Natural killer cell treated with Interleukin-12 subunit alpha and Interleukin-12 subunit beta and Interleukin-15 and Interleukin-18, amount 100 ng/mL, for 72 hours (primary cell): Measurements from ENCODE around the gene NUP133. TPM values are rescaled to one million over a fixed set of nuclear protein-coding genes. Genes with fewer than 3 reads are reported as not detected.
A peak's percentile ranks its signal among the peaks of the same experiment; 100 is the strongest.
"Not testable (repeated sequence)": the region's sequence is repeated elsewhere in the genome, so short reads cannot be mapped to it uniquely, and the experiment has no call there.

Experiments
- ATAC-seq, 2 donors: fragments of 150-1000 bp; cut with Tn5 transposase in 1 of 2; sonication (Bioruptor Pico), chemical (Tn5 transposase) in 1 of 2; 2 replicates each; pipeline ENCODE4 v1.10.0; 2021
- DNase-seq: peaks from one replicate; pipeline ENCODE4 v3.0.0; 2022; ENCODE audit warnings: low spot score
- H3K27ac Mint-ChIP-seq, 2 donors: 1 replicate in 1 of 2; 2 replicates in 1 of 2; pipeline ENCODE4 v1.8.0; 2022; ENCODE audit warnings: mixed read lengths in 2 of 2, mild to moderate bottlenecking in 1 of 2, moderate library complexity in 1 of 2
- H3K27me3 Mint-ChIP-seq, 2 donors: 1 replicate in 1 of 2; 2 replicates in 1 of 2; pipeline ENCODE4 v1.8.0; 2022; ENCODE audit warnings: mixed read lengths in 2 of 2
- H3K36me3 Mint-ChIP-seq: one replicate; pipeline ENCODE4 v1.8.0; 2022; ENCODE audit warnings: mixed read lengths
- H3K4me1 Mint-ChIP-seq, 2 donors: 1 replicate in 1 of 2; 2 replicates in 1 of 2; pipeline ENCODE4 v1.8.0; 2022; ENCODE audit warnings: low read depth in 2 of 2, mixed read lengths in 2 of 2, mild to moderate bottlenecking in 1 of 2
- H3K4me3 Mint-ChIP-seq: one replicate; pipeline ENCODE4 v1.8.0; 2022; ENCODE audit warnings: mixed read lengths
- H3K9me3 Mint-ChIP-seq: 2 replicates; pipeline ENCODE4 v1.8.0; 2022; ENCODE audit warnings: mixed read lengths
- total RNA-seq, 2 donors: library from RNA; stranded (reverse); gene quantifications; one replicate each; pipeline ENCODE4 v1.2.3, GENCODE V29; 2022

NUP133 gene
- total RNA-seq, 2 donors from 2014 or later: 41.4 to 47.9 TPM

GRCh38 chr1:229433364-229434004, 74.7 kb downstream of the NUP133 start:
- Mint-ChIP-seq H3K27ac (no peak overlapping the region), H3K4me1 (peaks cover 9 to 10% of the 10 kb centered on the region in 2 donors), H3K9me3 (no peaks in the 10 kb centered on the region), H3K36me3 (peaks cover 6% of the 10 kb centered on the region), H3K4me3 (no peak overlapping the region), H3K27me3 (peaks cover 29 to 49% of the 10 kb centered on the region in 2 donors)
- DNase-seq: no peak
- no peak for ATAC-seq

GRCh38 chr1:229432905-229433304, 75.2 kb downstream of the NUP133 start:
- ATAC-seq: no peak
- Mint-ChIP-seq H3K4me3 (no peak overlapping the region), H3K27me3 (peaks cover 35 to 55% of the 10 kb centered on the region in 2 donors), H3K4me1 (peaks cover 9 to 10% of the 10 kb centered on the region in 2 donors), H3K27ac (no peak overlapping the region), H3K9me3 (no peaks in the 10 kb centered on the region), H3K36me3 (peaks cover 6% of the 10 kb centered on the region)
- no peak for DNase-seq

- H3K4me1 Mint-ChIP-seq: peaks cover 9 to 10% of the 10 kb centered on the region in 2 donors
- H3K9me3 Mint-ChIP-seq: no peaks in the 10 kb centered on the region
- peaks cover 35 to 57% of the 10 kb centered on the region in 2 donors for H3K27me3 Mint-ChIP-seq
- H3K36me3 Mint-ChIP-seq: peaks cover 6% of the 10 kb centered on the region
- no peak overlapping the region for H3K27ac Mint-ChIP-seq
- H3K4me3 Mint-ChIP-seq: no peak overlapping the region
- no peak for DNase-seq
- no peak for ATAC-seq
Observed at GRCh38 chr1:229432116-229432461, 76.1 kb downstream of the NUP133 start.

- H3K27ac Mint-ChIP-seq: no peak overlapping the region
- no peaks in the 10 kb centered on the region for H3K9me3 Mint-ChIP-seq
- no peak for ATAC-seq
- DNase-seq: no peak
- peaks cover 9 to 10% of the 10 kb centered on the region in 2 donors for H3K4me1 Mint-ChIP-seq
- H3K27me3 Mint-ChIP-seq: peaks cover 39 to 58% of the 10 kb centered on the region in 2 donors
- peaks cover 6% of the 10 kb centered on the region for H3K36me3 Mint-ChIP-seq
- peak overlapping the region; percentile 59 for H3K4me3 Mint-ChIP-seq
Observed at GRCh38 chr1:229431284-229432115, 76.6 kb downstream of the NUP133 start.

- Mint-ChIP-seq H3K4me3 (peak overlapping the region; percentile 59), H3K4me1 (peaks cover 9 to 10% of the 10 kb centered on the region in 2 donors), H3K36me3 (peaks cover 6% of the 10 kb centered on the region), H3K9me3 (no peaks in the 10 kb centered on the region), H3K27me3 (peaks cover 42 to 56% of the 10 kb centered on the region in 2 donors), H3K27ac (no peak overlapping the region)
- no peak for DNase-seq
- peak in 1 of 2 donors; percentile 52 for ATAC-seq
Observed at GRCh38 chr1:229430761-229431283, 77.3 kb downstream of the NUP133 start.

- H3K27ac Mint-ChIP-seq: no peak overlapping the region
- peaks cover 11% of the 10 kb centered on the region for H3K36me3 Mint-ChIP-seq
- H3K27me3 Mint-ChIP-seq: peaks cover 46 to 62% of the 10 kb centered on the region in 2 donors
- H3K4me1 Mint-ChIP-seq: peaks cover 9 to 10% of the 10 kb centered on the region in 2 donors
- no peaks in the 10 kb centered on the region for H3K9me3 Mint-ChIP-seq
- no peak overlapping the region for H3K4me3 Mint-ChIP-seq
- ATAC-seq: no peak
- DNase-seq: no peak
Observed at GRCh38 chr1:229428256-229428655, 79.9 kb downstream of the NUP133 start.

- no peak overlapping the region for H3K4me3 Mint-ChIP-seq
- no peak overlapping the region for H3K27ac Mint-ChIP-seq
- no peaks in the 10 kb centered on the region for H3K9me3 Mint-ChIP-seq
- H3K4me1 Mint-ChIP-seq: peaks cover 9 to 10% of the 10 kb centered on the region in 2 donors
- no peak for DNase-seq
- H3K27me3 Mint-ChIP-seq: peaks cover 48 to 61% of the 10 kb centered on the region in 2 donors
- ATAC-seq: no peak
- peaks cover 15% of the 10 kb centered on the region for H3K36me3 Mint-ChIP-seq
Observed at GRCh38 chr1:229427572-229427971, 80.6 kb downstream of the NUP133 start.

- Mint-ChIP-seq H3K4me1 (no peaks in the 10 kb centered on the region), H3K36me3 (peaks cover 10% of the 10 kb centered on the region), H3K27me3 (peaks cover 41 to 52% of the 10 kb centered on the region in 2 donors), H3K27ac (no peak overlapping the region), H3K4me3 (no peak overlapping the region), H3K9me3 (no peaks in the 10 kb centered on the region)
- ATAC-seq (no peak), DNase-seq (no peak)
Observed at GRCh38 chr1:229425564-229426159, 82.5 kb downstream of the NUP133 start.

GRCh38 chr1:229420765-229421164, 87.4 kb downstream of the NUP133 start:
- H3K27me3 Mint-ChIP-seq: peaks cover 26 to 34% of the 10 kb centered on the region in 2 donors
- no peak overlapping the region for H3K27ac Mint-ChIP-seq
- no peak for ATAC-seq
- no peak for DNase-seq
- H3K36me3 Mint-ChIP-seq: peaks cover 10% of the 10 kb centered on the region
- H3K4me1 Mint-ChIP-seq: no peaks in the 10 kb centered on the region
- no peaks in the 10 kb centered on the region for H3K9me3 Mint-ChIP-seq
- H3K4me3 Mint-ChIP-seq: no peak overlapping the region

GRCh38 chr1:229420224-229420623, 87.9 kb downstream of the NUP133 start:
- Mint-ChIP-seq H3K4me3 (no peak overlapping the region), H3K9me3 (no peaks in the 10 kb centered on the region), H3K36me3 (peaks cover 10% of the 10 kb centered on the region), H3K27ac (no peak overlapping the region), H3K4me1 (no peaks in the 10 kb centered on the region), H3K27me3 (peaks cover 23 to 29% of the 10 kb centered on the region in 2 donors)
- DNase-seq: no peak
- ATAC-seq: no peak

- H3K36me3 Mint-ChIP-seq, H3K9me3 Mint-ChIP-seq, H3K27ac Mint-ChIP-seq, H3K4me1 Mint-ChIP-seq, DNase-seq, ATAC-seq, H3K4me3 Mint-ChIP-seq: not testable (repeated sequence)
- peaks cover 17 to 19% of the 10 kb centered on the region in 2 donors for H3K27me3 Mint-ChIP-seq
Observed at GRCh38 chr1:229418586-229418985, 89.6 kb downstream of the NUP133 start.

GRCh38 chr1:229412810-229413209, 95.3 kb downstream of the NUP133 start:
- not testable (repeated sequence) for DNase-seq, H3K9me3 Mint-ChIP-seq, H3K27ac Mint-ChIP-seq, H3K4me1 Mint-ChIP-seq, H3K36me3 Mint-ChIP-seq, ATAC-seq, H3K4me3 Mint-ChIP-seq
- H3K27me3 Mint-ChIP-seq: peaks cover 25 to 39% of the 10 kb centered on the region in 2 donors

- H3K4me3 Mint-ChIP-seq: no peak overlapping the region
- peaks cover 28 to 44% of the 10 kb centered on the region in 2 donors for H3K27me3 Mint-ChIP-seq
- peaks cover 0 to 8% of the 10 kb centered on the region in 2 donors for H3K4me1 Mint-ChIP-seq
- DNase-seq (no peak), ATAC-seq (no peak)
- no peaks in the 10 kb centered on the region for H3K36me3 Mint-ChIP-seq
- no peaks in the 10 kb centered on the region for H3K9me3 Mint-ChIP-seq
- no peak overlapping the region for H3K27ac Mint-ChIP-seq
Observed at GRCh38 chr1:229412056-229412455, 96.1 kb downstream of the NUP133 start.
